Measurements from ENCODE around the gene P4HTM.
"Not testable (repeated sequence)": the region's sequence is repeated elsewhere in the genome, so short reads cannot be mapped to it uniquely, and the experiment has no call there.

The P4HTM gene

GRCh38 chr3:48984663-48985062, 5.4 kb upstream of the P4HTM start:
- no peak for DNase-seq

DNA sequence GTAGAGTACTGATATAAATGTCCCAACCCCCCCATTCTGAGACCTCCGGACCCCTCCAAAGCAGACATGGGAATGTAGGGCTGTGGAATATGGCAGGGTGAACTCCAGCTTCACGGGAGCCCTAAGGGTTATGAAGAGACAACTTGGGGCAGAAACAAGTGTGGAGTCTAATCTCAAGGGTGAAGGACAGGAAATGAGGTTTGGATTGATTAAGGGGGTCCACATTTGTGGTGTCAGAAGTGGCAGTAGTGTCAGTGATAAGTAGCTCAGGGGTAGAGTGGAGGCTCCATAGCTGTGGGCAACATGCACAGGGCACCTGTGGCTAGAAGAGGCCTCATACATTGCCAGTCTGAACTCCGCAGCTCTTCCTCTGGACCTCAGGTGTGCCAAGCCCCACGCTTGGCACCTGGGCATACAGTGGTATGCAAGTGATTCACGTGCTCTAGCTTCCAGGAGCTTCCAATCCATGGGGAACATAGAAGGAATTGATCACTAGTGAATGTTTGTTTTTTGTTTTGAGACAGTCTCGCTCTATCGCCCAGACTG, 4.1 kb upstream of the P4HTM start:
- no peak for DNase-seq

- DNase-seq: no peak
Measured at GRCh38 chr3:48989126-48989795, 780 bp upstream of the P4HTM start.

DNA sequence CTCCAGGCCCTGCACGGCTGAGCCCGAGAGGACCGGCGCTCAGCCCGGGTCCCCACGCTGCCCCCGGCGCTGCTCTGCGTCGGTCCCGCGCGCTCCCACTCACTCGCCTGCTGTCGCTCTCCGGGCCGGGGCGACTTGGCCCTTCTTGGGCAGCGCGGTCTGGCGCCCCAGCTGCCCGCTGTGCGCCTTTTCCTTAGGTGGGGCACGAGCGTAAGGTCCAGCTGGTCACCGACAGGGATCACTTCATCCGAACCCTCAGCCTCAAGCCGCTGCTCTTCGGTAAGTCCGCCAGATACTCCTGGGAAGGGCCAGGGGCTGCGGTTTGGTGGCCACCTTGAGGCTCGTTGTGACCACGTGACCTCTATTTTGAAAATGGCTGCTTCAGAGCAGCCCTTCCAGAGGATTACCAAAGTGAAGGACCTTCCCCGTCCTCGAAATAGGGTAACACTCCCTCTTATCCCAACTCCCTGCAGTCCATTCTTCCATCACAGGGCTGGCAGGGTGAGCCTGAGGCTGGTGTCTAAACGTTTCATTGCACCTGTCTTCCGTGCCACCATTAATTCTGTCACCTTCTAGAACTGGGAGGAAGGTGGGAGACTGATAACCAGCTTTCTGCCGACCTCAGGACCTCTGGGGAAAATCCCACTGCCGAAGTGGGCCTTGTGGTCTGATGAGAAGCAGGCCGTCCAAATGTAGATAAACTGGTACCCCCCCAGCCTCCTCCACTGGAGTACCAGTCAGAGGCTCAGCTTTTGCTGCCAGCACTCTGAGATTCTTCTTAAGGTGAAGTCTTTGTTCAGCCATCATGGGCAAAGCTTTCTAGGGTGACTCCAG, 812 bp downstream of the P4HTM start:
- no peak for DNase-seq

DNA sequence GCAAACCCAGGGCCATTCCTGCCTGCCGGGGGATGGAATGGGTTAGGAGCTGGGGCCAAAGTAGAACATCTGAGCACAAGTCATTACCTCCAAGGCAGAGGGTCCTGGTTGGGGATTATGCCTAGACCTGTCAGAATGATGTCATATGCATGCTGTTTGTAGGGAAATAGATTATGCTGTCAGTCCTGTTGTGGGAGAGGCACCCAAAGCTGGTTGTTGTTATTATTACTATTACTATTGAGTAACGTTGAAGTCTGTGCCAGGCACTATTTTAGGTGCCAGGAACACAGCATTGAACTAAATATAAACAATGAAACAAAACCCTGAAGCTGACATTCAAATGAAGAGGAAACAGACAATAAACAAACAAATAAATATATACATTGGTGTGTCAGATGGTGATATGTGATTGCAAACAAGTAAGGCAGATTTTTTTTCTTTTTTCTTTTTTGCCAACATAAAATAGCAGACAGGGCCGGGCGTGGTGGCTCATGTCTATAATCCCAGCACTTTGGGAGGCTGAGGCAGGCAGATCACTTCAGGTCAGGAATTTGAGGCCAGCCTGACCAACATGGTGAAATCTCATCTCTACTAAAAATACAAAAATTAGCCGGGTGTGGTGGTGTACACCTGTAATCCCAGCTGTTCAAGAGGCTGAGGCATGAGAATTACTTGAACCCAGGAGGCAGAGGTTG, 2.0 kb downstream of the P4HTM start:
- no peak for DNase-seq

- DNase-seq: no peak
Measured at GRCh38 chr3:48993834-48994233, 3.8 kb downstream of the P4HTM start.

GRCh38 chr3:48996640-48997039, 6.6 kb downstream of the P4HTM start:
- no peak for DNase-seq

DNA sequence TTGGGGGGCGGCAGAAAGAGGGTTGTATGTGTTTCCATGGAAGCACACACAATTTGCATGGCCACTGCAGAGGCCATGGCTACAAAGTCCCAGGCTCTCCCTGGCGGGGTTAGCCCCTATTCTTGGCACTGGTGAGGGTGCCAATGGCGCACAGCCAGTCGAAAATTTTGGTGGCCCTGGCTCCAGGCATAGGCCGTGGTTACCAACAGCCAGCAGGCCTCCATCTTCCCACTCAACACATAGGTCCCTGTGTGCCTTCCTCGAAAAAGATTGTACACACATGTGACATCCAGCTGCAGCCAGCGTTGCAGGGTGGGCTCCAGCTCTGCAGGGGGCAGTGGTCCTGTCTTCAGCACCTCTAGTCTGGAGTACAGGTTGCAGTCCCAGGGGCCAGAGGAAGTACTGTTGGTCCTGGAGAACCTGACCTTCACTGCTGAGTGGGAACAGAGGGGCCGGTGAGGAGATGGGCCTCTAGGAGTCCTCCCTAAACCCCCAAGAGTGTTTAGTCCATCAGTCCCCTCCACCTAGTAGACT, 7.1 kb downstream of the P4HTM start:
- no peak for DNase-seq

GRCh38 chr3:48997714-48998637, 7.9 kb downstream of the P4HTM start:
- no peak for DNase-seq

DNA sequence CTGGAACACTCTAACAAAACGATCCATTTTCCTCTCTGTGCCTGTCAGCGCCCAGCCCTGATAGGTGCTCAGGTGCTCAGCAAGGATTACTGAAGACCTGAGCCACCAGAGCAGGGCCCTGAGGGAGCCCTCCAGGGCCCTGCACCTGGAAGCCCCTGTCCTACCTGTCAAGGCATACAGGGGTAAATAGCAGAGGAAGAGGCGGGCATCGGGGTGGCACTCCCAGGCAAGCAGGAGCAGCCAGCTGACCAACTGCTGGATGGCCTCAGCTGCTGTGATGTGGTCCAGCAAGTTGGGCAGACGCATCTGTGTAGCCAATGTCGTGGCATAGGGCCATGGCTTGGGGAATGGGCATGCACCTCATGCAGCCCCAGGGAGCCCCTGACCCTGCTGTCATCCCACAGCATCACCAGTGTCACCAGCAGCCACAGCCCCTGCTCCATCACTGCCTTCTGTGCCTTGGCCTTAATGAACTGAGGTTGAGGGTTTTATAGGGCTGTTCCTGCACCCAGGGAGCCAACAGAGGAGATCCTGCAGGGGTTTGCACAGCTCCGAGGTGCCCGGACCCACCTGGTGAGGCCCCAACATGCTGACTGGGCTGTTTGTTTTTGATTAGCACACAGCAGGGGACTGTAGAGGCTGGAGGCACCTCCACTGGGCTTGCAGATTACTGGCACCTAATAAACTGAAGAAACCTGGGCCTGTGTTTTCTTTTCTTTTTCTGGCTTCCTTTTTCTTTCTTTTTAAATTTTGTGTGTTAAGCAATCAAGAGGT, 9.2 kb downstream of the P4HTM start:
- no peak for DNase-seq

DNA sequence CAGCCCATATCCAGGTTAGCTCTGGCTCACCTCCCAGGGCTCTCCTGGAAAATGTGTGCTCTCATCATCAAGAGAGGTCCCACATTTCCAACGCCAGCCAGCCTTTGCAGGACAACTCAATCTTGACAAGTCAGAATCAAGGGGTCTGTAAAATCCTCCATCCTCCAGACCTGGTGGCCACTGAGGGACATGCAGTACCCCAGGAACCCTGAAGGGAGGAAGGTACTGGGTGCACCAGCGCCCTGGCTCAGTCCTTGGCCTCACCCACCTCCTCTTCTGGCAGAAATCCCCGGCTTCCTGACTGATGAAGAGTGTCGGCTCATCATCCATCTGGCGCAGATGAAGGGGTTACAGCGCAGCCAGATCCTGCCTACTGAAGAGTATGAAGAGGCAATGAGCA, 11.1 kb downstream of the P4HTM start:
- DNase-seq: no peak

DNA sequence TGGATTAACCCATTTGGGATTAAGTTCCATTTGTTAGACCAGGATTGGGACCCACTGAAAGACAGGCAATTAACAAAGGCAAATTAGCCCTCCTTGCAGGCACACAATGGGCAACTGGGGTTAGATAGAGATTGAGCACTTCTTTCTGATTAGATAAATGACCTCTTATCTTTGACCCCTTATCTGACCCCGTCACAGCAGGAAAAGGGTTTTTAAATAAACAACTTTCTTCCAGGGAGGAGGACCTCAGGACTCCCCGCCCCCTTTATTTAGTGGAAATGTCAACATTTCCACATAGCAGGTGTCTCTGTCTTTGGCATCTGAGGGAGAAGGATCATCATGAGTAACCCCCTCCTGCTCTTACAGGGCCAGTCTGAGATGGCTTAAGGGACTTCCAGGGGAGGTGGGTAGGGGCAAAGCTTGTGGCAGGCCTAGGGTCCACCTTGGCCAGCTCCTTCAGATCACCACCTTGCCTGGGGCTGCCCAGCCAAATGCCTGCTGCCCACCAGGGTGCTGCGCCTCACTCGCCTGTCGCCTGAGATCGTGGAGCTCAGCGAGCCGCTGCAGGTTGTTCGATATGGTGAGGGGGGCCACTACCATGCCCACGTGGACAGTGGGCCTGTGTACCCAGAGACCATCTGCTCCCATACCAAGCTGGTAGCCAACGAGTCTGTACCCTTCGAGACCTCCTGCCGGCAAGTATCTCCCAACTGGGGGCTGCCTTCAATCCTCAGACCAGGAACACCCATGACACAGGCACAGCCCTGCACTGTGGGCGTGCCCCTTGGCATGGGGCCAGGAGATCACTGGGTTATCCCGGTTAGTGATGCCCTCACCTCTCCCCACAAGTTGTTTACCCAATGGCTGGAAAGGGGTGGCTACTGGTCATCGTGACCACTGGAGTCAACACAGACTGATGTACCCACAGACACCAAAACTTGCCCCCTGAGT, 14.6 kb downstream of the P4HTM start:
- DNase-seq: no peak

DNA sequence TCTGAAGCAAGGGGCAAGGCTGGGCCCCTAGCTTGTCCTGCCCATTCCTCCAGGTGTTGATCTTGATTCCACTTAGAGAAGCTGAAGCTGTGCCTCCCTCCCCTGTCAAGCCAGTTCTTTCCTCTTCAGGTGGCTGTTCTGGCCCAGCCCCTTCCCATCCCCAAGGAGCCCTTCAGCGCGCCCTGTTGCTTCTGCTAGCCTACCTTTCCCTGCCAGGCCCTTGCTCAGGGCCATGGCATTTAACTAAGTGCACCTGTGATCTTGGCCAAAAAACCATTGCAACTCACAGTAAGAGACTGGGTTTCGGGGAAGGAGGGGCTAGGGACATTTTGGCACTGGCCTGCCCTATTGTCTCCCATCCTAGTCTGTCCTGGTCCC, 15.3 kb downstream of the P4HTM start:
- DNase-seq: no peak

DNA sequence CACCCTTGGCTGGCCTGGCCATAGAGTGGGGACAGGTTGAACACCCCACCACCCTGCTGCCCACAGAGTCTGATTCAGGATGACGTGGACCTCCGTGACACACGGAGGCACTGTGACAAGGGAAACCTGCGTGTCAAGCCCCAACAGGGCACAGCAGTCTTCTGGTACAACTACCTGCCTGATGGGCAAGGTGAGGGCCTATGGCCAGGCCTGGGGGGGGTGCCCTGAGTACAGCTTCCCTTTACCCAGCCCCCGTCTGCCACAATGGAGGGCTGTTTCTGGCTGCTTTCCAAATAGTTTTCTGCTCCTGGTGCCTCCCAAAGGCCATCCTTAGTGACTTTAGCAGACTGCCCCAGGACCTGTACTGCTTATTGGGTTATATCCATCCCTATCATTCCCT, 16.0 kb downstream of the P4HTM start:
- DNase-seq: no peak

DNA sequence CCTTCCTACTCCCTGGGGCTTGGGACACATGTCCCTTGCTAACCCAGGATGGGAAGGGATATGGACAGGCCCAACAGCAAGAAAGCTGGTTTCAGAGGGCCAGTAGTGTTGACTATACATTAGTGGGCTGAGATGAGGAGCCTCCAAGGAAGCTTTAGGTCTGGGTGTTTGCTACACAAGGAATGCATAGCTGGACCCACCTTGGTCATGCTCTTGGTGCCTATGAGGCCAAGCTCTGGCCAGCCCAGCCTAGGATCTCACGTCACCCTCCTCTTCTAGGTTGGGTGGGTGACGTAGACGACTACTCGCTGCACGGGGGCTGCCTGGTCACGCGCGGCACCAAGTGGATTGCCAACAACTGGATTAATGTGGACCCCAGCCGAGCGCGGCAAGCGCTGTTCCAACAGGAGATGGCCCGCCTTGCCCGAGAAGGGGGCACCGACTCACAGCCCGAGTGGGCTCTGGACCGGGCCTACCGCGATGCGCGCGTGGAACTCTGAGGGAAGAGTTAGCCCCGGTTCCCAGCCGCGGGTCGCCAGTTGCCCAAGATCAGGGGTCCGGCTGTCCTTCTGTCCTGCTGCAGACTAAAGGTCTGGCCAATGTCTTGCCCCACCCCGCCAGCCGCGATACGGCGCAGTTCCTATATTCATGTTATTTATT, 16.5 kb downstream of the P4HTM start:
- no peak for DNase-seq

DNA sequence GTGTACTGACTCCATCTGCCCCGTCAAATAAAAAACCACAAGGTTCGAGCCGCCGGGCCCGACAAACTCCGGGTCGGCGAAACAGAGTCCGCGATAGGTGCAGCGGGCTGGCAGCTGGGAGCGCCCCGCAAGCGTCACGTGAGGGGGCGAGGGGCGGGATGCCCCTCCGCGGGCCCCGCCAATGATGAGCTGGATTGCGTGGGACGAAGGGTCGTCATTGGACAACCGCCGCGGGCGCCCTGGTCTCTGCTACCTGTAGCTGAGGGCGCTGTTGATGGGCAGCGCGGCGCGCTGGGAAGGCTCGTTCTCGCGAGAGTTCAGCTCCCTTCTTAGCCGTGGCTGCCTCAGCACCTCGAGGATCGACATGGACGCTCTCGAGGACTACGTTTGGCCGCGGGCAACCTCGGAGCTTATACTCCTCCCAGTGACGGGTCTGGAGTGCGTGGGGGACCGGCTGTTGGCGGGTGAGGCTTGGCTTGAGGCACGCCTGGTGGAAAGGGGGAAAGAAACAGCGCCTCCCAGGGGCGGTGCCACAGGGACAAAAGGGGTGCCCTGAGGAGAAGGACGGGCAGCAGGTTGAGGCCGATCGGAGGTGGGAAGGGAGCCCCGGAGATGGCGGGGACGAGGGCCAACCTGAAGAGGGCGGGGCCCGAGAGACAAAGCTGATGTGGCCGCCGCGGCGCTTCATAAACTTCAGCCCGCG, 17.2 kb downstream of the P4HTM start, which contains the start of gene WDR6:
Gene WDR6 (plus strand): TSS at position 324 of the 703 bp plus-strand sequence. CDS start 41 bp downstream, at position 365.
- DNase-seq: peak; percentile 95

- DNase-seq: peak; percentile 85
Measured at GRCh38 chr3:49007771-49008528, 17.9 kb downstream of the P4HTM start.

- DNase-seq: not testable (repeated sequence)
Measured at GRCh38 chr3:49008627-49009026, 18.6 kb downstream of the P4HTM start.

Measured in effector CD8-positive, alpha-beta T cell (primary cell).